HCT116 (cell line): ENCODE results near the gene NUDT2. TPM values are rescaled to one million over a fixed set of nuclear protein-coding genes. Genes with fewer than 3 reads are reported as not detected.

Experiments
- ATAC-seq: fragments of 200-7000 bp; cut with Tn5 transposase; 2 replicates; pipeline ENCODE4 v1.9.1; 2020; ENCODE audit warnings: mild to moderate bottlenecking, moderate library complexity
- BruUV-seq: library from RNA; stranded (reverse); fragments of 400-500 nt; replicated peaks from 2 replicates; lab custom pipeline; 2021; lab: Mats Ljungman, UMichigan
- CTCF ChIA-PET: fragments of 300-600 bp; sonication (Branson Sonifier 250); formaldehyde crosslinking; loops from one replicate; lab custom pipeline; 2021; ENCODE audit warnings: antibody characterized with exemption; lab: Charles Lee
- POLR2A ChIA-PET: fragments of 300-600, 350-600 bp; sonication (Branson Sonifier 250); formaldehyde crosslinking; loops from one replicate; lab custom pipeline; 2021; ENCODE audit warnings: antibody characterized with exemption; lab: Charles Lee
- RAD21 ChIA-PET, 2 experiments: fragments of 300-600 bp; sonication (Branson Sonifier 250); formaldehyde crosslinking; loops; one replicate each; lab custom pipeline; 2023; ENCODE audit warnings: low total read pairs in 2 of 2; ENCODE audit not compliant: uncharacterized antibody in 2 of 2, unreplicated experiment in 2 of 2, low non-redundant PET in 1 of 2; lab: Charles Lee
- DNase-seq: peaks from one replicate; pipeline ENCODE4 v3.0.0-alpha.2; 2010; ENCODE audit warnings: low read depth, low spot score
- H2AFZ ChIP-seq: fragments of 200-600 bp; shearing (Covaris generic), sonication (generic); 2 replicates; pipeline ENCODE4 v1.6.1; 2017; ENCODE audit warnings: low read depth, mixed run types, mixed read lengths, antibody characterized with exemption, low read length; ENCODE audit not compliant: poor library complexity, severe bottlenecking
- H3K27ac ChIP-seq: 2 replicates; pipeline ENCODE4 v1.5.1; 2012; ENCODE audit warnings: low read depth, low read length
- H3K27me3 ChIP-seq: fragments of 200-600 bp; sonication (generic); 2 replicates; pipeline ENCODE4 v1.6.1; 2016; ENCODE audit warnings: mixed run types, low read length, mixed read lengths; ENCODE audit not compliant: insufficient read depth
- H3K36me3 ChIP-seq, 2 experiments: fragments of 200-500 bp in 1 of 2; fragments of 200-600 bp in 1 of 2; sonication (Bioruptor generic) in 1 of 2; sonication (generic) in 1 of 2; 2 replicates each; pipeline versions ENCODE4 v1.5.1 to v1.6.1; 2014 to 2016; ENCODE audit warnings: low read length in 2 of 2, inconsistent platforms in 1 of 2, mixed read lengths in 1 of 2, mixed run types in 1 of 2; ENCODE audit not compliant: insufficient read depth in 2 of 2, control insufficient read depth in 1 of 2
- H3K4me1 ChIP-seq, 2 experiments: fragments of 200-600 bp in 1 of 2; sonication (generic) in 1 of 2; 2 replicates each; pipeline versions ENCODE4 v1.5.1 to v1.6.1; 2012 to 2017; ENCODE audit warnings: low read length in 2 of 2, inconsistent platforms in 1 of 2, mild to moderate bottlenecking in 1 of 2, mixed read lengths in 1 of 2, mixed run types in 1 of 2, moderate library complexity in 1 of 2; ENCODE audit not compliant: insufficient read depth in 2 of 2, control insufficient read depth in 1 of 2
- H3K4me2 ChIP-seq: fragments of 200-600 bp; sonication (generic); 2 replicates; pipeline ENCODE4 v1.6.1; 2017; ENCODE audit warnings: mixed run types, low read length, mixed read lengths
- H3K4me3 ChIP-seq, 2 experiments: fragments of 200-600 bp in 1 of 2; sonication (generic) in 1 of 2; replicated peaks in 1 of 2; 2 replicates each; pipeline ENCODE4 v1.5.1; 2011 to 2016; ENCODE audit warnings: low read length in 2 of 2, control low read depth in 1 of 2, low read depth in 1 of 2, mild to moderate bottlenecking in 1 of 2, mixed read lengths in 1 of 2, mixed run types in 1 of 2
- H3K79me2 ChIP-seq: fragments of 200-600 bp; sonication (generic); 2 replicates; pipeline ENCODE4 v1.6.1; 2017; ENCODE audit warnings: mild to moderate bottlenecking, mixed run types, low read length, moderate library complexity, mixed read lengths; ENCODE audit not compliant: insufficient read depth
- H3K9ac ChIP-seq: fragments of 200-600 bp; sonication (generic); 2 replicates; pipeline ENCODE4 v1.6.1; 2016; ENCODE audit warnings: low read length, mixed read lengths
- H3K9me2 ChIP-seq: fragments of 200-600 bp; sonication (generic), shearing (Covaris generic); 2 replicates; pipeline ENCODE4 v1.6.1; 2017; ENCODE audit warnings: mixed run types, mild to moderate bottlenecking, moderate library complexity; ENCODE audit not compliant: insufficient read depth
- H3K9me3 ChIP-seq, 2 experiments: fragments of 200-500 bp in 1 of 2; fragments of 200-600 bp in 1 of 2; sonication (Bioruptor generic) in 1 of 2; sonication (generic) in 1 of 2; 2 replicates each; pipeline ENCODE4 v1.6.1; 2014 to 2017; ENCODE audit warnings: low read length in 2 of 2, mixed read lengths in 2 of 2, inconsistent platforms in 1 of 2, low read depth in 1 of 2, mild to moderate bottlenecking in 1 of 2, mixed run types in 1 of 2, moderate library complexity in 1 of 2; ENCODE audit not compliant: control insufficient read depth in 1 of 2, insufficient read depth in 1 of 2
- H4K20me1 ChIP-seq: fragments of 200-600 bp; sonication (generic), shearing (Covaris generic); 2 replicates; pipeline ENCODE4 v1.6.1; 2017; ENCODE audit warnings: mixed run types, mild to moderate bottlenecking, moderate library complexity; ENCODE audit not compliant: insufficient read depth
- EGR1 ChIP-seq: IDR thresholded peaks from 2 replicates; pipeline ENCODE4 v1.6.1; 2012; ENCODE audit warnings: low read depth
- EZH2phosphoT487 ChIP-seq: fragments of 200-600 bp; IDR thresholded peaks from 2 replicates; pipeline ENCODE4 v1.6.1; 2018; ENCODE audit warnings: antibody characterized with exemption, borderline replicate concordance
- JUND ChIP-seq: IDR thresholded peaks from 2 replicates; pipeline ENCODE4 v1.6.1; 2012
- RAD21 ChIP-seq: IDR thresholded peaks from 2 replicates; pipeline ENCODE4 v1.6.1; 2012; ENCODE audit warnings: low read depth, mild to moderate bottlenecking
- SIN3A ChIP-seq: IDR thresholded peaks from 2 replicates; pipeline ENCODE4 v1.6.1; 2012; ENCODE audit warnings: low read depth
- TCF7L2 ChIP-seq: IDR thresholded peaks from 2 replicates; pipeline ENCODE4 v1.7.0; 2011; ENCODE audit warnings: borderline replicate concordance, inconsistent platforms; ENCODE audit not compliant: insufficient read depth, insufficient read length; ENCODE audit errors: extremely low read depth
- YY1 ChIP-seq: IDR thresholded peaks from 2 replicates; pipeline ENCODE4 v1.6.1; 2011; ENCODE audit warnings: low read length, low read depth, moderate library complexity, mild to moderate bottlenecking; ENCODE audit not compliant: insufficient replicate concordance; ENCODE audit errors: extremely low read depth
- ZFX ChIP-seq: fragments of 450-650 bp; IDR thresholded peaks from 2 replicates; pipeline ENCODE4 v1.6.1; 2017
- ZNF274 ChIP-seq: fragments of 200-500 bp; sonication (Bioruptor generic); IDR thresholded peaks from 2 replicates; pipeline ENCODE4 v1.6.1; 2014; ENCODE audit warnings: mild to moderate bottlenecking, low read depth, low read length, inconsistent platforms
- intact Hi-C: fragments of 100-400 bp; cut with micrococcal nuclease; formaldehyde crosslinking; loops from 2 replicates; pipeline ENCODE4 v1.10.0; 2022
- total RNA-seq: library from RNA; stranded (reverse); gene quantifications from one replicate; pipeline ENCODE4 v1.2.1, GENCODE V29; 2021; ENCODE audit not compliant: unreplicated experiment
- TF ChIP-seq, protein P1 (sequence below): IDR thresholded peaks from 2 replicates; pipeline ENCODE4 v1.6.1; 2012; ENCODE audit warnings: low read depth
- TF ChIP-seq, protein P2 (sequence below): IDR thresholded peaks from 2 replicates; pipeline ENCODE4 v1.6.1; 2012
- TF ChIP-seq, protein P3 (sequence below): IDR thresholded peaks from 2 replicates; pipeline ENCODE4 v1.6.1; 2011; ENCODE audit warnings: mild to moderate bottlenecking, low read length, moderate library complexity; ENCODE audit not compliant: insufficient replicate concordance; ENCODE audit errors: extremely low read depth

Gene NUDT2
- total RNA-seq, 1 experiment from 2014 or later: 39.3 TPM

DNA sequence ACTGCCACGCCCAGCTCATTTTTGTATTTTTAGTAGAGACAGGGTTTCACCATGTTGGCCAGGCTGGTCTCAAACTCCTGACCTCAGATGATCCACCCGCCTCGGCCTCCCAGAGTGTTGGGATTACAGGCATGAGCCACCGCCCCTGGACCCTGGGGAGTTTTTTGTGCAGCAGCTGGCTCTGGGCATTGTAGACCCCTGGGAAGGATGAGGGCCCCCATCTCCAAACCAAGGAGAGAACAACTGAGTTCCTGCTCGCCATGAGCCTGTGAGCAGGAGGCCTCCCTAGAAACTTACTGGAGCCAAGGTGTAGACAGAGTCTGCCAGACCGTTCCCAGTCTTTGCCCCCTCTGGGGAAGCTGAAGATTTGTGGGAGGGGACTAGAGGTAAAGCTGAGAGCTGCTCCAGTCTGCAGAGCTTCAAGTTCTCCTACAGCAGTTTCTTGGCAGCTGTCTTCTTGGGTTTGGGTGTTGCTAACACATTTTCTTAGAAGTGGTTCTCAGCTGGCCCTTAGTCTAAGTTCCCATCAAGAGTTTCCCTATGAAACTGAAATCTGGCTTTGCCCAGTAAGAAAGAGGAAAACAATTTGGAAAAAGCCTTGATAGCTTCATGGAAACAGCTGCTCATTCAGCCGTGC lies 12.4 kb downstream of the NUDT2 start:
- Histone ChIP-seq H3K4me3 (no peak overlapping the region), H2AFZ (no peak overlapping the region), H3K27ac (no peak overlapping the region), H3K9me2 (no peaks in the 10 kb centered on the region), H3K4me2 (no peak overlapping the region), H3K36me3 (peaks cover 9 to 11% of the 10 kb centered on the region in 2 experiments; a peak in 3 of 4 replicates), H3K4me1 (no peaks in the 10 kb centered on the region), H4K20me1 (no peaks in the 10 kb centered on the region), H3K9ac (no peak overlapping the region), H3K9me3 (no peaks in the 10 kb centered on the region), H3K79me2 (peaks cover 8% of the 10 kb centered on the region; the same call in 1 of the 2 replicates), H3K27me3 (no peaks in the 10 kb centered on the region)
- intact Hi-C loops: no loop called here
- ATAC-seq: no peak
- BruUV-seq: no TSS peak
- POLR2A ChIA-PET: no interaction called here
- RAD21 ChIA-PET: no interaction called here
- CTCF ChIA-PET: no interaction called here
- TF ChIP-seq ZFX (no peak), EZH2phosphoT487 (no peak), EGR1 (no peak), ZNF274 (no peak), JUND (no peak), RAD21 (no peak), YY1 (no peak), SIN3A (no peak), TCF7L2 (no peak)
- TF ChIP-seq, protein P1, sequence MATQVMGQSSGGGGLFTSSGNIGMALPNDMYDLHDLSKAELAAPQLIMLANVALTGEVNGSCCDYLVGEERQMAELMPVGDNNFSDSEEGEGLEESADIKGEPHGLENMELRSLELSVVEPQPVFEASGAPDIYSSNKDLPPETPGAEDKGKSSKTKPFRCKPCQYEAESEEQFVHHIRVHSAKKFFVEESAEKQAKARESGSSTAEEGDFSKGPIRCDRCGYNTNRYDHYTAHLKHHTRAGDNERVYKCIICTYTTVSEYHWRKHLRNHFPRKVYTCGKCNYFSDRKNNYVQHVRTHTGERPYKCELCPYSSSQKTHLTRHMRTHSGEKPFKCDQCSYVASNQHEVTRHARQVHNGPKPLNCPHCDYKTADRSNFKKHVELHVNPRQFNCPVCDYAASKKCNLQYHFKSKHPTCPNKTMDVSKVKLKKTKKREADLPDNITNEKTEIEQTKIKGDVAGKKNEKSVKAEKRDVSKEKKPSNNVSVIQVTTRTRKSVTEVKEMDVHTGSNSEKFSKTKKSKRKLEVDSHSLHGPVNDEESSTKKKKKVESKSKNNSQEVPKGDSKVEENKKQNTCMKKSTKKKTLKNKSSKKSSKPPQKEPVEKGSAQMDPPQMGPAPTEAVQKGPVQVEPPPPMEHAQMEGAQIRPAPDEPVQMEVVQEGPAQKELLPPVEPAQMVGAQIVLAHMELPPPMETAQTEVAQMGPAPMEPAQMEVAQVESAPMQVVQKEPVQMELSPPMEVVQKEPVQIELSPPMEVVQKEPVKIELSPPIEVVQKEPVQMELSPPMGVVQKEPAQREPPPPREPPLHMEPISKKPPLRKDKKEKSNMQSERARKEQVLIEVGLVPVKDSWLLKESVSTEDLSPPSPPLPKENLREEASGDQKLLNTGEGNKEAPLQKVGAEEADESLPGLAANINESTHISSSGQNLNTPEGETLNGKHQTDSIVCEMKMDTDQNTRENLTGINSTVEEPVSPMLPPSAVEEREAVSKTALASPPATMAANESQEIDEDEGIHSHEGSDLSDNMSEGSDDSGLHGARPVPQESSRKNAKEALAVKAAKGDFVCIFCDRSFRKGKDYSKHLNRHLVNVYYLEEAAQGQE: no peak
- TF ChIP-seq, protein P2, sequence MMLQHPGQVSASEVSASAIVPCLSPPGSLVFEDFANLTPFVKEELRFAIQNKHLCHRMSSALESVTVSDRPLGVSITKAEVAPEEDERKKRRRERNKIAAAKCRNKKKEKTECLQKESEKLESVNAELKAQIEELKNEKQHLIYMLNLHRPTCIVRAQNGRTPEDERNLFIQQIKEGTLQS: no peak
- TF ChIP-seq, protein P3, sequence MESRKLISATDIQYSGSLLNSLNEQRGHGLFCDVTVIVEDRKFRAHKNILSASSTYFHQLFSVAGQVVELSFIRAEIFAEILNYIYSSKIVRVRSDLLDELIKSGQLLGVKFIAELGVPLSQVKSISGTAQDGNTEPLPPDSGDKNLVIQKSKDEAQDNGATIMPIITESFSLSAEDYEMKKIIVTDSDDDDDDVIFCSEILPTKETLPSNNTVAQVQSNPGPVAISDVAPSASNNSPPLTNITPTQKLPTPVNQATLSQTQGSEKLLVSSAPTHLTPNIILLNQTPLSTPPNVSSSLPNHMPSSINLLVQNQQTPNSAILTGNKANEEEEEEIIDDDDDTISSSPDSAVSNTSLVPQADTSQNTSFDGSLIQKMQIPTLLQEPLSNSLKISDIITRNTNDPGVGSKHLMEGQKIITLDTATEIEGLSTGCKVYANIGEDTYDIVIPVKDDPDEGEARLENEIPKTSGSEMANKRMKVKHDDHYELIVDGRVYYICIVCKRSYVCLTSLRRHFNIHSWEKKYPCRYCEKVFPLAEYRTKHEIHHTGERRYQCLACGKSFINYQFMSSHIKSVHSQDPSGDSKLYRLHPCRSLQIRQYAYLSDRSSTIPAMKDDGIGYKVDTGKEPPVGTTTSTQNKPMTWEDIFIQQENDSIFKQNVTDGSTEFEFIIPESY: no peak
- no peak for DNase-seq
